GM10266 (cell line): ENCODE data around the gene BMI1.

ENCODE experiments used
- DNase-seq: peaks from one replicate; pipeline ENCODE4 v3.0.0; 2012; ENCODE audit errors: extremely low spot score
- TF ChIP-seq, protein P1 (sequence below): IDR thresholded peaks from 2 replicates; pipeline ENCODE4 v1.5.1; 2012; ENCODE audit warnings: mild to moderate bottlenecking, low read depth; ENCODE audit not compliant: control insufficient read depth, insufficient read depth; ENCODE audit errors: missing control alignments

BMI1 gene

DNA sequence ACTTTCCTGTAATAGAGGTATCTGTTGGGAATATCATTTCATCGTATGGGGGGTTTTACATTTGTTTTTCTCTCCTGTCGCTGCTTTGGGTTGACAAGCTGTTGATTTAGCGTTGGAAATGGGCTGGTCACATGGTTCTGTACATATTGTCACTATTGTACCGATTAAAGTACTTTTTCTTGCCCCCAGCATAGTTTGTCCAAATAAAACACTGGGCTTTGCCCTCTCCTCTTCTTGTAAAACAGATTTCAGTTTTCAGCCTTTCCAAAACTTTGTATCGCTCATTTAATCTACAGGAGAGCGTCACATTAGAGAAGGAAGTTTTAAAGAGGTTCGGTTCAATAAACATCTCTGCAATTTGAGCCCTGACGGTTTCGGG, 4.0 kb downstream of the BMI1 start:
- TF ChIP-seq, protein P1, sequence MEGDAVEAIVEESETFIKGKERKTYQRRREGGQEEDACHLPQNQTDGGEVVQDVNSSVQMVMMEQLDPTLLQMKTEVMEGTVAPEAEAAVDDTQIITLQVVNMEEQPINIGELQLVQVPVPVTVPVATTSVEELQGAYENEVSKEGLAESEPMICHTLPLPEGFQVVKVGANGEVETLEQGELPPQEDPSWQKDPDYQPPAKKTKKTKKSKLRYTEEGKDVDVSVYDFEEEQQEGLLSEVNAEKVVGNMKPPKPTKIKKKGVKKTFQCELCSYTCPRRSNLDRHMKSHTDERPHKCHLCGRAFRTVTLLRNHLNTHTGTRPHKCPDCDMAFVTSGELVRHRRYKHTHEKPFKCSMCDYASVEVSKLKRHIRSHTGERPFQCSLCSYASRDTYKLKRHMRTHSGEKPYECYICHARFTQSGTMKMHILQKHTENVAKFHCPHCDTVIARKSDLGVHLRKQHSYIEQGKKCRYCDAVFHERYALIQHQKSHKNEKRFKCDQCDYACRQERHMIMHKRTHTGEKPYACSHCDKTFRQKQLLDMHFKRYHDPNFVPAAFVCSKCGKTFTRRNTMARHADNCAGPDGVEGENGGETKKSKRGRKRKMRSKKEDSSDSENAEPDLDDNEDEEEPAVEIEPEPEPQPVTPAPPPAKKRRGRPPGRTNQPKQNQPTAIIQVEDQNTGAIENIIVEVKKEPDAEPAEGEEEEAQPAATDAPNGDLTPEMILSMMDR = no peak
- DNase-seq = no peak

DNA sequence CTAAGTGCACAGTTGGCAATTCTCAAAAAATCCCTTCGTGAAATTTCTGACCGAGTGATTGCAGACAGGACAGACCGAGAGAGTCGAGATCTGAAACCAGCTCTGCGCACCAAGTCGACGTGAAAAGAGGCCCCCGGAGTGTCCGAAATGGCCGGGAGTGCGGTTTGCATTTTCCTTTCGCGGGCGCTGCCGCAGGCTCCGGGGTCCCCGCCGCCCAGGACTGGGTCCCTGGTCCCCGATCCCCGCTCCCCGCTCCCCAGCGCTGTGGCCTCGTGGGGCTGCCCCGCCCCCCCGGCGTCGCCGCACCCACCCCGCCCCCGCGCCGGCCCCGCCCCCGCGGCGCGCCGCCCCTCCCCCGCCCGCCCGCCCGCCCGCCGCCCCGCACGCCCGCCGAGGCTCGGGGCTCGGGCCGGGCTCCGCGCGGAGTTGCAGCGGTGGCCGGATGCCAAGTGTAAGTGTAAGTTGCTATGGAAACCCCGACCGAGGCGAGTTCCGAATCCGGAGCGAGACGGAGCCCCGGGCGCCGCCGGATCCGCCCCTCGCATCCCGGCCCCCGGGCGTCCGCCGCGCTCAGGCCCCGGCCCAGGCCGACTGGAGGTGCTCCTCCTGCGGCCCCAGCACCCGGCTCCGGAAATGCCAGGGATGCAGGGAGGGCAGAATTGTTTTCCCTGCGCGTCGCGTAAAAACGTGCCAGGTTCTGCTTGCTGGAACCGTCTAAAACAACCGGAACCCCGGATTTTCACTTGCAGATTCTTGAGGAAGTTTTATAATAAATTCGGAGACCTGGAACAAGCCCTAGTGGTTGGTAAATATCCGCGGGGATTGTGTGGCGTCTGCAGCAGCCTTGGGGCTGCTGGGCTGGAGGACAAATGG, 4.6 kb downstream of the BMI1 start:
- DNase-seq = peak; percentile 91
- TF ChIP-seq, protein P1 = no peak

DNA sequence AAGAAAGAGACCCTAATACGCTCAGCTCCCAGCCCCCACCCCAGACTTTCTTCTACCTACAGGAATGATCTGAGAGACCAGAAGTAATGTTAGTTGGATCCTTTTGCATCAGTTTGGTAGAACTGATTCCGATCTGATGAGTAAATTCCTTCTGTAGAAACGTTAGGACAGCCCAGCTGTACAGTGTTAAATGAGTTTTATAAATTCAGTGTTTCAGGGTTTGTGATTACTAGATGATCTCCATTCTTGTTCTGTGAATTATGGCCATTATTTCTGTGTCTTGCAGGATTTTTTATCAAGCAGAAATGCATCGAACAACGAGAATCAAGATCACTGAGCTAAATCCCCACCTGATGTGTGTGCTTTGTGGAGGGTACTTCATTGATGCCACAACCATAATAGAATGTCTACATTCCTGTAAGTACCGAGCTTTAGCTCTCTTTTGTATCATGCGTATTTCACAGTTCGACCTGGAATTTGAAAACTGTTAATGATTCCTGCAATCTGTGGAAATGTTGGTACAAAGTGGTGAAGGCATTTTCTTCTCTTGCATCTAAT, 5.3 kb downstream of the BMI1 start:
- TF ChIP-seq, protein P1 = no peak
- DNase-seq = no peak

DNA sequence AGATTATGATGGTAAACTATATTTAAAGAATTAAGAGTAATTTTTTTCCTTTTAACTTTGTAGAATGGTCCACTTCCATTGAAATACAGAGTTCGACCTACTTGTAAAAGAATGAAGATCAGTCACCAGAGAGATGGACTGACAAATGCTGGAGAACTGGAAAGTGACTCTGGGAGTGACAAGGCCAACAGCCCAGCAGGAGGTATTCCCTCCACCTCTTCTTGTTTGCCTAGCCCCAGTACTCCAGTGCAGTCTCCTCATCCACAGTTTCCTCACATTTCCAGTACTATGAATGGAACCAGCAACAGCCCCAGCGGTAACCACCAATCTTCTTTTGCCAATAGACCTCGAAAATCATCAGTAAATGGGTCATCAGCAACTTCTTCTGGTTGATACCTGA, 8.3 kb downstream of the BMI1 start:
- no peak for DNase-seq
- TF ChIP-seq, protein P1 = no peak

DNA sequence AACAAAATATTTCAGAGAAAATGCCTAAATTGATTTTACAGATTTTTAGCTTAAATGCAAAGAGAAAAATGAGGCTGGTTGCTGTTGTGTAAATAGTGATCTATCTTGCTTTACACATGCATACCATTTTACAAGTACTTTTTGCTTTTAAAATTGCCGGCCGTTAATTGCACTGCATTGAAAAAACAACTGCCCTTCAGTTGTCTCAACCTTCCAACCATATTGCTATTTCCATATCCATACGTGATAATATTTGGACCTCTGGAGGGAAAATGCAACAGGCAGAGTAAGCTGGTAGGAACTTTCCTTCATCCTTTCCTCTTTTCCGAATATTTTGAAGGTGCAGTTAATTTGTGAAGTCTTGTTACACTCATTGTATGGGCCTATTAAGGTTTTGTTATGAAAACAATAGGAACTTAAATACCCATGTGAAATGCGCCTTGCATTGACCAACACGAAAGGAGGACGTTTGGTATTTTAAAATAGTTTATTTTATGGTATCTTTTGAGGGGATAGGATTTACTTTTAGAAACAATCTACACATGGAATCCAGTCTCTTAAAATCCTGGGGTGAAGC, 11.3 kb downstream of the BMI1 start:
- no peak for DNase-seq
- TF ChIP-seq, protein P1 = no peak

DNA sequence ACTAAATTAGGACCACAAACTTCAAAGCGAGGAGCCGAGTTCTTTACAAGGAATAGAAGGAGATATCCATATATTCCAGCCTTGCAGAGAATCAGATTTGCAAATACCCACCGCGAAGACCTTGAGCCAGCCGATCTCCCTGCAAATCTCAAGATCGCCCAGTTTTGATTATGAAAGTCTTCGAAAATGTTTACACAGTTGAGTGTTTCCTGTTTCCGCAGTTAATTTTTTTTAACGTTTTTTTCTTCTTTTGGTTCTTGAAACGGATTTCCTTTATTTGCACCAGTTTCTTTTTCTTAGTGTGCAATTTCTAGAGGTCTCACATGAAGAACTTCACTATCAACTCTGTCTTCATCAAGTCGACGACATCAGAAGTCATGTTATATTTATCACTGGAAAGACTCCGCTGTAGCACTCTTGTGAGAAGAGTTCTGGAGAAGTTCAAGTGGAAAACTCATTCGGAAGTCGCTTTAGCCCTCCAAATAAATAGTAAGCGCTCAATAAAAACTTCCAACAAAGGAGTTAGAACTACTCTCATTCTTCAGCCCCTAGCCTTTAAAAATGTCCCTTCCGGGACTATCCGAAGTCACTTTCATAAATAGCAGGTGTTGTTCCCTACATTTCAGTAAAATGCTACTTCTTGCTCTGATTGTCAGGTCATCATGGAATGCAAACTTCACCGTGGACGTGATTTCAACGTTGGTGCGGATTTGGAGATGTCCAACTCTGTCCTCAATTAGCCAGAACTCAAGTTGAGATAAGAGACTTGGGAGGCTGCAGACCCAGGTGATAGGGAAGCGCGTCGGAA, 12.5 kb downstream of the BMI1 start:
- DNase-seq = no peak

More for the DNA sequence above, 12.5 kb downstream of the BMI1 start:
- TF ChIP-seq, protein P1 = no peak
